HUDEP-2 (cell line): ENCODE measurements around the gene PAPSS2.

Experiments
- DNase-seq, 76 experiments: peaks; one replicate each; lab custom pipeline; 2025; ENCODE audit not compliant: unreplicated experiment in 76 of 76; lab: John Stamatoyannopoulos, UW

Gene PAPSS2

DNA sequence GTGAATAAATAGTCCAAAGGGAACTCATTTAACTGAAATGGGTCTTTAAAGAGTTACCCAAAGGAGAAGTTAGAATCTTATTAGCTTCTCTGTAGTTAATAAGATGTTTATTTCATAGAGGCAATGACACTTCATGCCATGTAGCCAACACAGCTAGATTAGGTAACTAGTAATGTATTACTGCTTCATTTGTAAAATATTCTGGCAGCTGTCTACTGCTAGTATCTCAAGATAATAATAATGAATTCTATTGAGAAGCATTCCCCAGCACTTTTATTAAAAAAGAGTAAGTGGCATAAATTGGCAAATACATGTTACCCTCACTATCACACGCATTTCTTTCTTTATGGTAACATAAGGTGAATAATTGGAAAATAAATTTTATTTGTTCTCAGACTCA, 10.1 kb downstream of the PAPSS2 start:
- DNase-seq, result no peak

DNA sequence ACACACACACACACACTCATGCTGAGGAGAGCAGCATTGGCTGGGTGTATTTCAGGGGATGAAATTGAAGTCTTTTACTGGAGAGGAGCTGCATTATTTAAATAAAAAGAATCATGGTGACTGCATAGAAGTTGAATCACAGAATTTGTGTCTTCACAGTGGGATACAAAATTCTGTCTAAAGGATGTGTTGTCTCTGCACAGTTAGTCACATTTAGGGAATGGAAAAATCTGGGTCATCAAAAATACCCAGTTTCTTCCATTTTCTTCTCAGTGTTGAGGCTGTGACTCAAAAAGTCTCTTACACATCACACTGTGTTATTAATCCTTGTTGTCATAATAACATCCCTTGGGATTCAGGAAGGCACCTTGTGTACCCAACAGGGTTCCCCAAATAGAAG, 10.9 kb downstream of the PAPSS2 start:
- DNase-seq, result no peak

DNA sequence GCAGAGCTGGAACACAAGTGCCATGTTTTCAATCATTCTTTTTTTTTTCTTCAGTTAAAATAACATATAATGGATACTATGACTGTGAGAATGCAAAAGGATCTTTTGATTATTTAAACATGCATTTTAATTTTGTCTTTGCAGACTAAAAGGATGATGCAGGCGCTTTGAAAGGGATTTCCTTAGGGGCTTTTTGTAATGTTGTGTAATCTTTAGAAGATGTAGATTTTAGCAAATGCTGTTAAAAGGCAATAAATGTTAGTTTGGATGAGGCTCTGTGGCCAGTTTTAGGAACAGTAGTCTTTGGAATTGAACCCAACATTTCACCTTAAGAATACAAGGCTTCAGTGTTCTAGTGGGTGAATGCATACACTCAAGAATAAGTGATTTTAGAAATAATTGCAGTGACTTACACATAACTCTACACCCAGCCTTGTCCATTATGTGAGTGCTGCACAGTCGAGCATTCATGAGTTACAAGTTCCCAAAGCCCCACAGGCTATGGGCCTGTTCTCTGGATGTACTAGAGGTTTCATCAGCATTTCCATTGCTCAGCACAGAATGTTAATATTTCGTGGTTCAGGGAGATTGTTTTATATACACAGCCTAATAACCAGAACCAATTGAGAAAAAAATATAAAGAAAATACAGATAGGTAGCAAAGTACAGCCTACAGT, 11.6 kb downstream of the PAPSS2 start:
- DNase-seq, result no peak

DNA sequence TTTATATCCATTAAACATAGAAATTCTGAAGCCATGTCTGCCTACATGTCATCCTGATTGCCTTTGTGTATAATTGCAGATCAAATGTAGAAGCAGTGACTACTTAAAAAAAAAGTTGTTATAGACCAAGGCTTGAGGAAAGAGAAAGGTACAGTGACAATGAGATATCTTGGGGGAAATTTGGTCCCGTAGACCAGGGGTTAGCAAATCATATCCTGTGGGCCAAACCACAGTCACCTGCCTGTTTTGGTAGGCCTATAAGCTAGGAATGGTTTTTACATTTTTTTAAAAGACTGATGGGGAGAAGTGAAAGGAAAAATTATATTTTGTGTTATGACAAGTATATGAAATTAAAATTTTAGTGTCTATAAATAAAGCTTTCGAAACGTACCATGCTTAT, 12.9 kb downstream of the PAPSS2 start:
- DNase-seq, result no peak

DNA sequence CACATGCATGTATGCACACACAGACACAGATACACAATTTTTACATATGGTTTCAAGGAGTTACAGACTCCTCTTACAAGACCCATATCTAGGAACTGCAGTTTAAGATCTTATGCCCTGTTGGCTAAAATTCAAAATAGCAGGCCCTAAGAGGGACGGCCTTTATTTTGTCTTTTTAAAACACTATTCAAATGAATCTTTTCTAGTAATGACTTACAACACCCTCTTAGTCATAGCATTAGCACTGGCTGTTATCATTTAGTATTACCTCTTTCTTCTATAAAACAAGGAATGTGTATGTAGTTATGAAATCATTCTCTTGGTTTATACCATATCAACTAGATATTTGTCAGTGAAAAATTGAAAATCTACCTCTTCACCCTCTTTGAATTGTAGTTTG, 15.3 kb downstream of the PAPSS2 start:
- no peak for DNase-seq

DNA sequence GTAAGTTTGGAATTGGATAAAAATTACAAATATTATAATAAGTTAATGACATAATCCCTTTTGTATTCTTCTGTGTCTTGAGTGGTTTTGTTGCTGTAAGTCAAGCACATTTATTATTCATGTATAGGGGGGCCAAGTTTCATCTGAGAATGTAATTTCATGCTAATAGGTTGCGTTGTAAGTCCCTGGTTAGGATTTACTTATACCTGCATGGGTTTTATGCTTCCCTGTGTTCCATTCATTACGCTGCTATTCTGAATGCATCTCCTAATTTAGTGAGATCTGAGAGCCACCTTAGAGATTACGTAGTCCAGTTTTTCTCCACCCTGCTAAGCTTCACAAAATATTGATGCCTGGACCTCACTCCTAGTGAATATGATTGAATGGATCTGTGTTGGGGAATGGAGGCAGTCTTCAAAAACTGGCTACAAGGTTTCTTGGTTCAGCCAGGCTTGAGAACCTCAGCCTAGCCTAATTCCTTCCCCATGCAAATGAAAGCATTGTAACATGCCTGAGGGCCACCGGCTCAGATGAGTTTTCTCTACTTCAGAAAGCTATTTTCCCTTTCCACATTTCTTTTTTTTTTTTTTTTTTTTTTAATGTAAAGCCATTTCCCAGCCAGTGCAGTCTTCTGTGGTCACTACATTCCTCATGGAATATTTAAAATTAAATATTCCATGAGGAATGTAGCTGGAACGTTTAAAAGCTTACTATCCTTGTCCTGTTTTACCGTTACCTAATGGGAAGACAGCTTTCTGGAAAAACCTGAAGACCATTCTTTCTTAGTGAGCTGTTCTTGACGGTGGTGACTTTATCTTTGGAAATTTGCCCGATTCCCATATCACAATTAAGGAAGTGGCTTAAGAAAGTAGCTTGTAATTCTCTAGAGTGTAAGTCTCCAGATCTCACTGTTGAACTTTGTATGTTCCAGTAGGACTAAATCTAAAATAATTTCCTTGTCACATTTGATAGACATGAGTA, 16.0 kb downstream of the PAPSS2 start:
- DNase-seq, result no peak

DNA sequence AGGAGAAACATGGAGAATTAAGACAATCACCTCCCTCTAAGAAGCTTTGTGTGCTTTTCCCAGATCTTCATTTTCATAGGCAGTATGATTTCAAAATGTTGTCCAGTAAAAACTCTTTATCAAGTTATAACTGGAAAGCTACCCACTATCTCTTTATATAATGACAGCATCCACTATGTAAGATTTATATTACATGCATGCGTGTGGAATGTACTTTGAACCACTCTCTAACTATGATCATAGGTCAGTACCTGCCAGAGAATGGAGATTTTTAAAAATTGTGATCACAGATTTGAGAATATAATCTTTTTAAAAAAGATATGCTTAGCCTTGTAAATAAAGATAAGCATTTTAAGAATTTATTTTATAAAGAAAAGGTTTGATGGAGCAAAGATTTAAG, 17.9 kb downstream of the PAPSS2 start:
- DNase-seq, result no peak

DNA sequence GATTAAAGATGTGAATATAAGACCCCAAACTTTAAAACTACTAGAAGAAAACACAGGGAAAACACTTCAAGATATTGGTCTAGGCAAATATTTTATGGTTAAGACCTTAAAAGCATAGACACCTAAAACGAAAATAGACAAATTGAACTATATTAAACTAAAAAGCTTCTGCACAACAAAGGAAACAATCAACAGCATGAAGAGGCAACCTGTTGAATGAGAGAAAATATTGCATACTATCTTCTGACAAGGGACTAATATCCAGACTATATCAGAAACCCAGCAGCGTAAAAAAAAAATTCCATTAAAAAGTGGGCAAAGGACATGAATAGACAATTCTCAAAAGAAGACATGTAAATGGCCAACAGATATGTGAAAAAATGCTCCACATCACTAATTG, 18.6 kb downstream of the PAPSS2 start:
- DNase-seq, result no peak

DNA sequence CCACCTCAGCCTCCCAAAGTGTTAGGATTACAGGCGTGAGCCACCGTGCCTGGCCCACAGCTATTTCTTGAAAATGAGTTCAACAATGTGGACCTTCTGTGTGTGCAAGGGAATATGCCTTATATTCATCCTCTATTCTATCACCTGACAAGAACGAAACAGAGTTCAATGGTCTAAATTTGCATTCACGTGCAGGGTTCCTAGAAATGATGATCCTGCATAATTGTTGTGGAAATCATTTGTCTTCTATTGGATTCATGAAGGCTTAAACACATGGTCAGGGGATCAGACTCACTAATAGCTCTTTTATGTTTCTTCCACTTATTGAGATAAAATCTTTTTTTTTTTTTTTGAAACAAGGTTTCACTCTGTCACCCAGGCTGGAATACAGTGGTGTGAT, 23.7 kb downstream of the PAPSS2 start:
- DNase-seq, result no peak

DNA sequence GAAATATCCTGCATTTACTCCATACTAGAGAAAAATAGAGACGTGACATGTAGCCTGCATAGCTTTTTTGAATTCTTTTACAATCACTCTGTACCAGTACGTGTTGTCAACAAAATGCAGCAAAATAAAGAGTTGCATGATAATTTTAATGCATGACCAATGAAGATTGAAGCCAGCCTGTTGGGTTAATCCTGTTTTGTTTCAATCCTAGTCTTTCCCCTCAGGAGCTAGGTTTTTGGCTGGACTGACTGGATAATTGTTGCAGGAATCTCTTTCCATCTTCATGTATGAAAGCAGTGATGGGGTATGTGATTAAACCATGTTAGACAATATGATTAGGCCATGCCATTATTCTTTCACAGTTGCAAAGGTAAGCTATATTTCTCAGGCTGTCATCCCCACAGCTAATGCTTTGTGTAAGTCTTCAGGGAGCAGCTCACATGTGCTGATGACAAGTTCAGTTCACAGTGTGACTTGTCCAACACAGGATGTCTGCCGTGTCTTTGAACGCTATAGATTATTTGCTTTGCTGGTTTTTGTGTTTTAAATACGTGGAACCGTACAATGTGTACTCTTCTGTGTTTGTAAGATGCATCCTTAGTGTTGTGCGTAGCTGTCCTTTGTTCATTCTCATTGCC, 24.4 kb downstream of the PAPSS2 start:
- DNase-seq, result no peak

DNA sequence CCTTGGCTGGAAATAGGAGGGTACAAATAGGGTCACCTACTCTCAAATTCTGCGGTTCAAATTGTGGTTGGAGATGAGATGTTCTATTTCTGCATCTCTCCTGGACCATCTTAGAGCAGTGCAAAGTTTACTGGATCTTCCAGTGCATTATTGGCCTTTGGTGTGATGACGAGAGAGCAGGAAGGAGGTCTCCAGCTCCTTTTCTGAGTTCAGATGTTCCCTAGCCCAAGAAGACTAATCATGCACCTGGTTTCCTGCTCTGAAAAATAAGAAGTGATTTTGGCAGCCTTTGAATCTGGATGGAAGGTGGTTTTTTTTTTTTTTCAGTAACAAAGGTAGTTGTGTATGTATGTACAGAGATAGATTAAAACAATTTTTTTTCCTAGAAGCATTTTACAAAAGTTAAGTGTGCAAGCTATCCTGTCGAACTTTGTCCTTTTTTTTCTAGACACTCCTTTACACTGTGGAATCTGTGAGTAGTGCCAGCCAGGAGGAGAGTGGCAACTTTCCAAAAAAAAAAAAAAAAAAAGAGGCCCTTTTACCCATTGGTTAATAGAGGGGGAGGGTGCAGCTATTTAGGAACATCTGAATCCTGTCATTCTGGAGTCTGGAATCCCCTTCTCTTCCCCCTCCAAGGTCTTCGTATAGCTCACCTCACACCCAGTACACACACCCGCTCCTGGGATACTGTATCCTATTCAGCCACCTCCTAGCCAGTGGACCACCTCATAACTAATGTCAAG, 26.3 kb downstream of the PAPSS2 start:
- no peak for DNase-seq

DNA sequence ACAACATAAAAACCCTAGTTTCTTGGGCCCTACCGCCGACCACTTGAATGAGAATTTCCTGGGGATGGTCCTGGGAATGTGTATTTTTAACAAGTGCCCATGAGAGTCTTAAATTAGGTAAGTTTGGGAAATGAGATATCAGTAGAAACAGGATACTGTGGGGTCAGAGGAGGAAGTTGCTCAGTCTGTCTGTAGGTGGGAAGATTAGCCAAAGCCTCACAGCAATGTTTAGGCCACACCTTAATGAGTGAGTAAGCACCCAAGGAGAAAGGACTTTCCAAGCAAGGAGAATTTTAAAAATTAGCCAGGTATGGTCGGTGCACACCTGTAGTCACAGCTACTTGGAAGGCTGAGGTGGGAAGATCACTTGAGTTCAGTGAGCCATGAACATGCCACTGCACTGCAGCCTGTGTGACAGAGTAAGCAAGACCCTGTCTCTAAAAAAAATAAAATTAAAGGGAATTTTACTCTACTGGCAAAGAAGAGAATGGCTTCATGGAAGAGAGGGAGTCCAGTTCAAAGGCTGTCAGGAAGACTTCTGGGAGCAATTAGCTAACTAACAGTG, 31.9 kb downstream of the PAPSS2 start:
- no peak for DNase-seq

DNA sequence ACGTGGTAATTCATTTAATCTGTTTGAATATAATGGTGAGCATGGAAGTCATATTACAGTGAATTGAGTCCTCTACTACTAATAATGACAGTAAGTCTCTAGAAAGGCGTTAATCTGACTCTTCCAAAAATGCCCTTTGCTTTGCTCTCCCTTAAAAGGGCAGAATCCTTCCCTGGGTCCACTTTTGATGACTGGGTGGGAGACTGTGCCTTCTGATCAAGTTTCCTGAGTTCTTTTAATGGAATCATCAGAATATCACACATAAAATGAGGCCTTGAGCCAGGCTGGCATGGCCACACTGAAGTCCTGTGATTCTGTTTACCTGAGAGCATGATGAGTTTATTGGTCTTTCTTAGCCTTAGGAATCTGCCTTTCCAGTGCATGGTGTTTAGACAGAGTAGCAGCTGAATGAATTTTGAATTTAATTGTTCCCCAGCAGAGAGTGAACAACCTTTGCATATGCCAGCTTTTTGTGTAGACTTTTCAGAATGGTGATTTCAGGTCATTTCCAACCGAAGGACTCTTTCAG, 33.3 kb downstream of the PAPSS2 start:
- no peak for DNase-seq

DNA sequence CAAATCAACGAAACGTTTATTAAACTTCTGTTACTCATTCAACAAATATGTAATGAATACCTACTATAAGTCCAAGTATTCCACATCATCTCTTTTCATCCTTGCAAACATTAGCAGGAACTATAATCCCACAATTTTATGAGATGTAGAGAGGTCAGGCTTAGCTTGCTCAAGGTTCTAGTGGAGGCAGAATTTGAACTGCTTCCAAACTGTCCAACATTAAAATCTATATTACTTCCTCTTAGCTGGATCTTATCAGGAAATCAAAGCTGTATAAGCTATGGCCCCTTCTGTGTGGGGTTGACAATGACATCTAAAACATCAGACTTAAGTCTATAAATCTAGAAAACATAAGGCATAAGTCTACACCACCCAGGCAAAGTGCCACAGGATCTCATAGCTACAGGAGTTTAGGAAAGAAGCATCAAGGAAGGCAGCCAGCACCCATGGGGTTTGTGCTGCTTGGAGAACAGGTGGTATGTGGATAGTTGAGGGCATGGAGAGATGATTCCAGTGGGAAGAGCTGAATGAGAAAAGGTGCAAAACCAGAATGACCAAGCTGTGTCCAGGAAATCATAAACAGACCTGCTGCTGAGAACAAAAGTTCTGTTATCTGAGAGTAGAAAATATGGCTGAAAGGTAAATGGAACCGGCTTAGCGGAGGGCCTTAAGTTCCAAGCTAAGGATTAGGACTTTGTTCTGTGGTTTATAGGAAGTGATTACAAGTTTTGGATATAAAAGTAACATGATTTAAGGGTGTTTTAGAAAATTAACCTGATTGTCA, 34.5 kb downstream of the PAPSS2 start:
- DNase-seq, result no peak

DNA sequence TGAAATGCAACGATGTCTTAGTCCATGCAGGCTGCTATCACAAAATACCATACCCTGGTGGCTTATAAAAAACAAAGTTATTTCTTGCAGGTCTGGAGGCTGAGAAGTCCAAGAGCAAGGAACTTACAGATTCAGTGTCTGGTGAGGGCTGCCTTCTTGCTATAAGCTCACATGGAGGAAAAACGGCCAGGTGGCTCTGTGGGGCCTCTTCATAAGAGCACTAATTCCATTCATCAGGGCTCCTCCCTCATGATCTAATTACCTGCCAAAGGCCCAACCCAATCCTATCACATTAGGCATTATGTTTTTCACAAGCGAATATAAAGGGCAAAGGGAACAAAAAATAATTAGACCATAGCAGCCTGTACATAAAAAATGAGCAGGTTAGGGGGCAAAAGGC, 35.4 kb downstream of the PAPSS2 start:
- no peak for DNase-seq

DNA sequence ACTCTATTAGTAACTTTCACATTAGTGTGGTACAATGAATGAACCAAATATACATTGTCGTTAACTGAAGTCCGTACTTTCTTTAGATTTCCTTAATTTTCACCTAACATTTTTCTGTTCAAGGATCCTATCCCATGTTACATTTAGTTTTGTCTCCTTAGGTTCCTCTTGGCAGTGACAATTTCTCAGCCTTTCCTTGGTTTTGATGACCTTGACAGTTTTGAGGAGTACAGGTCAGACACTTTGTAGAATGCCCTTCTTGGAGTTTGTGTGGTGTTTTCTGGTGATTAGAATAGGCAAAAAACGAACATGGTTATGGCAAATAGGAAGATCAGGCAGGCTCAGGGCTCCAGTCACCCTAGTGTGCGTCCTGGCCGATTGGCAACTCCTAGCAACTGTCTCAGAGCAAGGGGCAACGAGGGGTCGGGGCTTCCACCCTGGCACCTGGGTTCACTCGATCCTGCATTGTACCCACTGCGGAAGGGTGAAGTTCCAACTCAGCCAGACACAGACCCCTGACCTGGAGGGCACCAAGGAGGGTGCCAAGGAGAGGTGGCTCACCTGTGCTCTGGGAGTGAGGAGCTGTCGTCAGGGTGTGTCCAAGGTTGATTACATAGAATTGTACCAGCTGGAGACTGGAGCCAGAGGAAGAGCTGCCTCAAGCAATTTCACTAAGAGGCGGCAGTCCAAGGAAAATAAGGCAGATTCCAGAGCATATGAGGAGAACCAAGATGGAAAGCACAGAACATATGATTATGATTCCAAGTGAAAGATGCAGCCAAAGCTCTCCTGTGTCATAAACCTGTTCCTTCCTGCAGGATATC, 37.5 kb downstream of the PAPSS2 start:
- no peak for DNase-seq

DNA sequence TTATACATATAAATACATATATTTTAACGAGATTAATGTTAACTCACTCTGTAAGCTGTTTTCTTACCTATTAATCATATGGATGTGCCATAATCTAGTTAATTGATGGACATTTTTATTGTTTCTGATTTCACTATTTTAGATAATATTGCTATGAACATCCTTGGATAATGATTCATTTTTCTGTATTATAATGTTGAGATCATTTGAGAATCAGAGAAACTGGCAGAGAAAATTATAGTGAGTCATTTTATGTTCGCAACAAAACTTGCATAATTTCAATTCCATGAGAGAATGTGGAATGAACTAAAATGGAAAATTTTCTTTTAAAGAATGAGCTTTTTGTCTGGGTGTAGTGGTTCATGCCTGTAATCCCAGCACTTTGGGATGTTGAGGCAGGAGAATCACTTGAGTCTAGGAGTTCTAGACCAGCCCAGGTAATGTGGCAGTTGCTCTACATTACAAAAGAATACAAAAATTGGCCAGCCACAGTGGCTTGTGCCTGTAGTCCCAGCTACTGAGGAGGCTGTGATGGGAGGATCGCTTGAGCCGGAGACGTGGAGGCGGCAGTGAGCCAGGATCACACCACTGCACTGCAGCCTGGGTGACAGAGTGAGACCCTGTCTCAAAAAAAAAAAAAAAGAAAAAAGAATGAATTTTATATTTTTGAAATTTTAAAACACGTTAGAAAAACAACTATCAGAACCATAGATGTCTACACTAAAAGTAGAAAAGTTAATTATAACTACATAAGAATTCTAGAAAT, 40.5 kb downstream of the PAPSS2 start:
- DNase-seq, result no peak
